Left renal pelvis (tissue), 4 donors: ENCODE data around the gene DUOXA1. TPM values are rescaled to one million over a fixed set of nuclear protein-coding genes. Genes with fewer than 3 reads are reported as not detected.
"Not testable (repeated sequence)": the region's sequence is repeated elsewhere in the genome, so short reads cannot be mapped to it uniquely, and the experiment has no call there.

Experiments
- DNase-seq, 4 donors: peaks; one replicate each; pipeline ENCODE4 v3.0.0-alpha.2; 2013; ENCODE audit warnings: low read depth in 4 of 4, low spot score in 3 of 4
- polyA plus RNA-seq, 4 donors: library from polyadenylated mRNA; unstranded; fragments of 120-200 nt; gene quantifications; one replicate each; pipeline ENCODE4 v1.2.1, GENCODE V29; 2013; ENCODE audit not compliant: insufficient read length in 4 of 4

DUOXA1 gene
- polyA plus RNA-seq, 4 donors = 0.10 to 0.66 (median 0.45) TPM

DNA sequence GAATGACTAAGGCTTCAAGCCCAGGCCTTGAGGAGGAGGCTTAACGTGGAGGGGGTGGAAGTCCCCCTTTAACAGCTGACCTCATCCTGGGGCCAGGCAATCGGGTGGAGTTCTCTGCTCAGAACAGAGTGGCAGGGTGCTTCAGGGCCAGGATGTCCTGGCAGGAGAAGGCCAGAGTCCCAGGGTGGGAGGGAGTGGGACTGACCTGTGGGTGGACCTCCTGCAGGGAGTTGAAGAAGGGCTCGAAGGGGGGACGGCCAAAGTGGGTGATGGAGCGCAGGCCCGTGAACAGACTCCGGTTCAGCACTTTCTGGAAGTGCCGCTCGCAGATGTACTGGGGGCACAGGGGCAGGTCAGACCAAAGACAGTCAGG lies 35.3 kb downstream of the DUOXA1 start:
- DNase-seq = no peak

DNA sequence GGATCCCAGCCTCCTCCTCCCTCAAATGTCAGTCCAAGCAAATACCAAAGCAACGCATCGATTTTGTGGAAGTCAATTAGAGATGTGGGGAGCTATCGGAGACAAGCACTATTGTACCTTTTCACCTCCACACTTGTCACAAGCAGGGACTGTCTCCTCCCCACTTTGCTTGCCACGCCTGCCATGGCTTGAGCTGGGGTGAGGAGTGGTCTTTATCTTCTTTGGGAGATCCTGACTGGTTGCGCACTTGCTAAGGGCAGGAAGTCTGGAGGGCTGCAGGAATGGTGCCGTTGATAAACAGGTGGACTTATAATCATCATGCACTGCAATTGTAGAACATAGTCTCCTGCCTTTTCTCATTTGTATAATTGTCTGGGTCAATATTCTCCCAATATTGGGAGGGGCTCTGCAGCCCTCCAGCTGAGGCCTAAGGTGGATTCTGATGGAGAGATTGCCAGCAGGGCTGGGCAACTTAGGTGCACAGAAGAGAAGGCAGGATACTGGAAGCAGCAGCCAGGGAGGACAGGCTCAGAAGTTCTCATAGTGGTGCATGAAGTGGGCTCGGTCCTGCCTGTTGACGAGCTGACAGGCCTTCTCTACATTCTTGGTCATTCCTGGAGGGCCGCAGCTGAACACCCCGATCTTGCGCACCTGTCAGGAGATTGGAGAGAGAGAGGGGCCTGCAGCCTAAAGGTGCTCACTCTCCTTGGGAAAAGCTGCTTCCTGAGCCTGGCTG lies 35.9 kb downstream of the DUOXA1 start:
- DNase-seq = no peak

DNA sequence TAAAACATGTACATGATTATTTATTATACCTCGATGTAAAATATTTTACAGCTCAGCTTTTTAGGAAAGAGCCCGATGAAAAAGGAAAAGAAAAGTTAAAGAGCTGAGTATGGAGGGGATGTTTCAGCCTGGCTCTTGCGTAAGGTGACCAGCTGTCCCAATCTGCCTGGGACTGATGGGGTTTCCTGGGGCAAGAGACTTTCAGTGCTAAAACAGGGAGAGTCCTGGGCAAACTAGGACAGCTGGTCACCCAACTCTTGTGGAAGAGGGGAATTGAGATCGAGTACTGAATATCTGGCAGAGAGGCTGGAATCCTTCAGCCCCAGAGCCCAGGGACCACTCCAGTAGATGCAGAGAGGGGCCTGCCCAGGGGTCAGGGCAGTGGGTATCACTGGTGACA lies 36.7 kb downstream of the DUOXA1 start:
- no peak for DNase-seq

DNA sequence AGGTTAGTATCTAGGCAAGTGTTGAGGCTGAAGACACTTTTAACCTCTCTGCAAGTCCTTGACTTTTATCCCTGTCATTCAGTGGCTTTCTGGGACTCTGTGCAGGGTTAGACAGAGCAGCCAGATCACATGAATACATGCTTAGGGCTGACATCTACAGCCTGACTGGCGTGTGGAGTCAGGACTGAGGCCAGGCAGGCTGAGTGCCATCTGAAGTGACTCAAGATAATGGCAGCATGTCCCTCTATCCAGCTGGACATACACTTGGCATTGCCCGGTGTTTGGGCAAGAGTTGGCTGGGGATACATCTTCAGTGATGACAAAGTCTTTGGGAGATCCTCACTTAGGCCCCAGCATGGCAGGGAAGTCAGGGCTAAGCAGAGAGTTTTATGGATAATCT lies 38.1 kb downstream of the DUOXA1 start:
- no peak for DNase-seq

DNA sequence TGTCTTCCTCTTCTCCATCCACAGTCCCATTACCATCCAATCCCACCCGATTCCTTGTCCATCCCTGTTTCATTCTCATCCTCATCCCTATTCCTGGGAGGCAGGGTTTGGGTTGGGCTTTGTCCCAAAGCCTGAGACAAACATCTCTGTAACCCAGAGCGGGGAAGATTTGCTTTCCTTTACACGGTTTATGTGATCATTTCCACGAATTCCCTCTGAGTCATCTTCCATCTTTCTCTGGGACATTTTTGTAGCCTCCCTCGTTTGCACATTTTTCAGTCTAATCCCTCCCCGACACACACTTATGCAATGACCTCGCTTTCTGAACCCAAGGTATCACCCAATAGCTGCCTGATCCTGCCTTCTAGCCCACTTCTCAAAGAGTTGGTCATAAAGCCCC lies 38.5 kb downstream of the DUOXA1 start:
- DNase-seq = no peak

DNA sequence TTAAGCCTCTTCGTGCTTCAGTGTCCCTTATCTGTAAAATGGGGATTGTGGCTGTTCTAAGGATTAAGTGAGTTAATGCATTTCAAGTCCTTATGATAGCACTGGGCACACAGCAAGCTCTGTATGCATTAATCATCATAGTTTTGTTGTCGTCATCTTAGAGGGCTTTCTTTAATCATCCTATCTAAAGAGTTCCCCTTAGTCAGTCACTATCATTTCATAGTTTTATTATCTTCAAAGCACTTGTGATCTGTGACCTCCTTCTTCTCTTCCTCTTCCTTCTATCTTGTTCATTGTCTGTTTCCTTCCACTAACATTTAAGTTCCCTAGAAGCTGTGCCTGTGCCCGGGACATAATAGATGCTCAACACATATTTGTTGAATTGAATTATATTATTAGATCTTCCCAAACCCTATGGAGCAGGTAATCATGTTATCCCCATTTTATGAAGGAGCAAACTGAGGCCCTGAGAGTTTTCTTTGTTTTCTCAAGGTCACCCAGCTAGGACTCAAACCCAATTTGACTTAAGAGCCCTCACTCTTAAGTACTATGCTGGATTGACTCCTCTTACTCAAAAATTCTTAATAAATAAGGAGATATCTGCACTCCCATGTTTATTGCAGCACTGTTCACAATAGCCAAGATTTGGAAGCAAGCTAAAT lies 39.8 kb downstream of the DUOXA1 start:
- DNase-seq = no peak

DNA sequence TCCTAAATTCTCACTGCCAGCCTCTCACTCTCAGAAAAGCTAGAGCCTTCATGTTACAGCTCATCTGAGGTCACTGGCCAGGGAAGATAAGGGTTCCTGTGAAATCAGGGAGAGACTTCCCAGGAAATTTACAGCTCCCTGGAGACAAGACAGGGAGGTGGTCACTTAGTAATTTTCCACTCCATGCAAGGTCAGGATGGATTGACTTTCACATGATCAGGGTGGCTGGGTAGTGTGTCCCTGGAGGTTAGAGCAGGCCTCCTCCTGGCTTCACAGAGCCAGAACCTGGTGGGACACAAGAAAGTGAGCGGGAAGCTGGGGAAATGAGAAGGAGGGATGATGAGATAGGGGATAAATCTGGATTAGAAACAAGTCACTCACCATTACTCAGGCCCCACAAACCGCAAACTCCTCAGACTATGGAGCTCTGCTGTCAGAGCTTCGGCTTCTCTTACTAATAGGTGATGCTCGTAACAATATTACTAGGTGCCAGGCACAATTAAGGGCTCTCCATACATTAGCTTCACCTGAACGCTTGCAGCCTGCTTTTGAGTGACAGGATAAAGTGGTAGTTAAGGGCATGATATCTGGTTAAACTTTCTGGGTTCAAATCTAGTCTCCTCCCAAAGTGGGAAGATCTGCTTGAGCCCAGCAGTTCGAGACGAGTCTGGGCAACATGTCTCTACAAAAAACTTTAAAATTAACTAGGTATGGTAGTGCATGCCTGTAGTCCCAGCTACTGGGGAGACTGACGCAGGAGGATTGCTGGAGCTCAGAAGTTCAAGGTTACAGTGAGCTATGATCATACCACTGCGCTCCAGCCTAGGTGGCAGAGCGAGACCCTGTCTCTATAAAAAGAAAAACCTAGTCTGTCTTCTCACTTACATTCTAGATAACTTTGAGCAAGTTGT lies 40.6 kb downstream of the DUOXA1 start:
- no peak for DNase-seq

DNA sequence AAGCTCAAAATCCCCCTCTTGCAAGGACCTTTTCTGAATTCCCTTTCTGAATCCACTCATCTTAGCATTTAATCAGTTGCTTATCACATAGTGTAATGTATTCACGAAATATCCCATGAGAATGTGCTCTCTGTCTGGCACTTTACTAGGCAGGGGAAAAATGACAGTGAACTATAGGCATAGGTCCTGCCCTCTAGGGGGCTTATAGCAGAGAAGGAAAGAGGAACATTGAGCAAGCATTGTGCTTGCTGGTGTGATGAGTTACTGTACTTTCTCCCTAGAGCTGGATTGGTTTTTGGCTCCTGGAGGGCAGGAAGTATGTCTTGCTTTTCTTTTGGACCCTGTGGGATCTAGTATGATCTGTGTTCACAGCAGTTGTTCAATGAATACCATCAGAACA lies 42.2 kb downstream of the DUOXA1 start:
- DNase-seq = no peak

DNA sequence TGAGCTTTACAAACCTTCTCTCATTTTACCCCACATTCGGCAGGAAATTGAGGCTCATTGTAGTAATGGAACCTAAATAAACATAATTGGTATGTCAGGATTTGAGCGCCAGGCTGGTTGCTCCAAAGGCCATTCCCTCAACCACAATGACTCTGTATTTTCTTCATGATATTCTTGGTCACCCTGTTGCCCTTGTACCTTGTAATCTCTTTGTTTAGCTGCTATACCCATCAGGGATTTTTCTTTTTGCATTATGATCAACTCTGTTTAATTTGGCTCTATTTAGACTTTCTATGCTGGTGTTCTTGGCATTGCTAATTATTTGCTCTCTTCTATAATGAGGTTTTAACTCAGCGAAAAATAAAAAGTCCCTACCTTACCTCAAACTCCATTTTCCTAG lies 45.5 kb downstream of the DUOXA1 start:
- DNase-seq = no peak

DNA sequence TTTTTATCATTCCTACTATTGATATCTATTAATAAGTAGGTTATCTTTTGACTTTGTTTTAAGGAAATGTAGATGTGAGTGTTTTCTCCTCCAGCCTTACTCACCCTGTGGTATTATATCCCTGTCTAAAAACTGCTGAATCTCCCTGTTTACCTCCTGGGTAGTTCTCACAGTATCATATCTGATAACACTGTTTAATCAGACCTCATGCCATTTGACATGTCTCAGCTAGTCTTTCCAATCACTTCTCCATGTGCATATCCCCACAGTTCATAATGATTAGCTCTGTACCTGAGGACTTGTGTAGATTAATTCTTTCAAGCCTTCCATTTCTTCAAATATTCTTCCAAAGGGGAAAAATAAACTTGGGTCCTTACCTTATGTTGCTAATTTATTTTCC lies 46.5 kb downstream of the DUOXA1 start:
- no peak for DNase-seq

DNA sequence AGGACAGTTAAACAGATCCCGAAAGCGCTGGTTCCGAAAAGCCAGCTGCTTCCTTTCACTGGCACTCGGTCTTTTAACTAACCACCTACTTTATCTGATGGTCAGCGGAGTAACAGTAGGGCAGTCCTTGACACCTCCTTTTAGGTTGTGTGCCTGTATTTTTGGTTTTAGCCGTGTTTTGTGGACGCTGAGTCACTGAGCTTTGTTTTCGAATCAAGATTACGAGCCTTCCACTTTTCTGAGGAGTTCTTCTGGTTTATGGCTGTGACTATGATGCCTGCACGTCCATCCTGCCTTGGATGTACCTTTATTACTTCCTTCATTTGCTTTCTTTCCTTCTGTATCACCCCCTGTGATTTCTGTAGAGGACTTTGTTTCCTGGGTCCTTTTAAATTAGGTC lies 47.3 kb downstream of the DUOXA1 start:
- DNase-seq = not testable (repeated sequence)

DNA sequence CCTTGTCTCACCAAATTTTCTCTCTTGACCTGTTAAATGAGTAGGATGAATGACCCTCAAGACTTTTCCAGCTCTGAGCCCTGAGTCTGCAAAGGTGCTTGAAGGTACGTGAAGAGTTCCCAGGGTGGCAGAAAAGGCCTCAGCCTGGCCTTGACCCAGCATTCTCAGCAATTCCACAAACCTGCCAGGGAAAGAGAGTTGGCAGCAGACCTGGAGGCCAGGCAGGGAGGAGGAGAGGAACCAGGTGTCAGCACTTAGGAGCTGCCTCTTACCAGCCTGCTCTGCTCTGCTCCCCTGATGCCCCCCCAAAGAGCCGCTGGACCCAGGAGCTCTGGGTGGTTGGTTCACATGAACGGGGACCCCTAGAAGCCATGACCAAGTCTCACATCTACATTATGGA lies 49.1 kb downstream of the DUOXA1 start:
- not testable (repeated sequence) for DNase-seq

DNA sequence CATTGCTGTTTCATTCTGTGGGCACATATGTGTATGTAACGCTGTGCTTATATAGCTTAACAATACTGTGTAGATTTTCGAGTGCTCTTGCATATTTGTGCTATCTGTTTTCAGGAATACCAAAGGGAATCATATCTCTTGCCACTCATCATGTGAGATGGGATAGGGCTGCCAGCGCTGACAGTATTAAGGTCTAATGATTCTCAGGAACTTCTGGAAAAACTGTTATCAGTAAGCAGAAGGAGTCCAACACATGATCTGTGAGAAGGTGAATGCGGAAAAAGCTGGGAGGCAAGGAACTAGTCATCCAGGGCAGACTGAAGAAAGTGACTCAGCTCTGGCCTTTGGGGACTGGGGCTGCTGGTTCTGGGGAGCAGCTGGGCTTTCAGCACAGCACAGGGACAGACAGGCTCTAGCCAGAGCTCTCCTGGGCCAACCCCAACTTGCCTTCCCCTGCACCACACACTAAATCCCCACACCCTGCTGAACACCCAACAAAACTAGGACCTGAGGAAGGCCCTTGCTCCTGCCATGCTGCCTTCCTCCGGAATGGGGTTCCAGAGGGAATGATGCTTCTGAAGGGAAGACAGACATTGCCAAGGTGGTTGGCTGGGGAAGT lies 49.9 kb downstream of the DUOXA1 start:
- not testable (repeated sequence) for DNase-seq

DNA sequence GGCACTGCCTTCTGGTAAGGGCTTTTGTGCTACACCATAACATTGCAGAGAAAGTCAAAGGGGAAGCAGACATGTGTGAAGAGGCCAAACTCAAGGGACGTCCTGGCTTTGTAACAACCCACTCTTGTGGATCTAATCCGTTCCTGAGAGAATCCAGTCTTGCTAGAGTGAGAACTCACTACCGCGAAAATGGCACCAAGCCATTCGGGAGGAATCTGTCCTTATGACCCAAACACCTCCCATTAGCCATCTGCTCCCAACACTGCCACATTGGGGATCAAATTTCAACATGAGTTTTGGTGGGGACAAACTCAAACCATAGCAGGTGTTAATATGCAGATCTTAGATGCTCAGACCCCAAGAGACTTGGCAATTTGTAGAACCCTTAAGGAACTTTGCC lies 50.5 kb downstream of the DUOXA1 start:
- not testable (repeated sequence) for DNase-seq

DNA sequence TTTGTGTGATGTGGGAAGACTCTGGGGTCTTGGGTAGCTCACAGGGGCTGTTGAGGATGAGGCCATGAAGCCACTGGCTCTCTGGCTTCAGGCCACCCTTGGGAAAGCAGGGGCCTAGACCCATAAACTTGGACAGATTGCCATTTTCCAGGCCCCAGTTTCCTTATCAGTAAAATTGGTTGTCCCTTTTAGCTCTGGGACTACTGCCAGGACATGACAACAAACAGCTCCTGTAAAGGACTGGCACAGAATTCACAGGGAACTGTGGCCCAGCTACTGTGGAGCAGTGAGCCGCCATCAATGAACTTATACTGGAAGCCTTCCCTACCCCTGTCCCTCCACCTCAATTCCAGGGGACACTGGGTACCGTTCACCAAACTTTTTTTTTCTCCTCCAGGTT lies 52.3 kb downstream of the DUOXA1 start:
- not testable (repeated sequence) for DNase-seq

DNA sequence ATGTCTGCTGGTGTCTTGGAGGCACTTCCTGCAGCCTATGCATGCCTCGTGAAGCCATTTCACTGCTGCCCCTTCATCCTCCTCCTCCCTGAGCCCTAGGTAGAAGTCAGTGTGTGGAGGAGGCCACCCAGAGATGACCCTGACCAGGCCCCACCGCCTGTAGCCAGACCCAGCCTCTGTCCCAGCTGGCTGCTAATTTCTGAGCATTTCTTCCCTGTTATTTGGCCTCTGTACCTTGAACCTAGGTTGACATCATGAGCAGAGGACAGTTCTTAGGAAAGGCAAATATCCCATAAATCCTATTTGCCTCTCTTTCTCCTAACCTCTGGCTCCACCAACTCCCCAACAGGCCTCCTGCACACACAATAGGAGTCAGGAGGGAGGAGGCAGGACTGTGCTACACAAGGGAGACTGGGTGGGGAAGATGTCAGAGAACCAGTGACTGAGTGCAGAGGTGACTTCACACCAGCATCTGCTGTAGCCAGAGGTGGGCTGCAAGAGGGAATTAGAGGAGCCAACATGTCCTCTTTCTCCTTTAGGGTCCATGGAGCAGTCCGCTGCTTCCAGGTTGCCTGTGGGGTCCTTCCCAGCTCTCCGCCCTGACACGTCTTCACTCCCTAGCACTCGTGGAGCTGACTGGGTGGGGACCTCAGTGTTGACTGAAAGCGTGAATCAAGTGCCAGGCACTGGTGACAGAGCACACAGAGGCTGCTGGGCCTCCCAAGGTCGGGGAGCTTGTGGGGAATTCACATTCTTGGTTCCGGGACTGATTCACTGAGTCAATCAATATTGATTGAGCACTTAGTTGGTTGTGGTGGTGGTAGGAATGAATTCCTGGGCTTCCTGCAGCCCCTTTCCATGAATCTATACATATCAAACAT lies 54.0 kb downstream of the DUOXA1 start:
- DNase-seq = not testable (repeated sequence)

DNA sequence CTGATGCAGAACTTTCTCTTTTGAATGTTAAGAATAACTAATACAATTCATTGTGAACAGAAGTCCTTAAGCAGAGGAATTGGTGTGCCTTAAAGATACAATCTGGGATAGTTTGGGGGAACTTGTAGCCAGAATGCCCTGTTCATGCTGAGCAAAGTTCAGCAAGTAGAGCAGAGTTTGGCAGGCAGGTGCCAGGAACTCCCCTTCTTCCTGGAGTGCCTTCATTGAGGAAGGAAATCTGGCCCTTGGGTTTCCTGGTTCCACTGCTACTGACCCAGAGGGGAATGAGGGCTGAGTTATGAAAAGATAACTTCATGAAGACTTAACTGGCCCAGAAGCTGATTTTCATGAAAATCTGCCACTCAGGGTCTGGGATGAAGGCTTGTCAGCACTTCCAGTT lies 56.1 kb downstream of the DUOXA1 start:
- not testable (repeated sequence) for DNase-seq

DNA sequence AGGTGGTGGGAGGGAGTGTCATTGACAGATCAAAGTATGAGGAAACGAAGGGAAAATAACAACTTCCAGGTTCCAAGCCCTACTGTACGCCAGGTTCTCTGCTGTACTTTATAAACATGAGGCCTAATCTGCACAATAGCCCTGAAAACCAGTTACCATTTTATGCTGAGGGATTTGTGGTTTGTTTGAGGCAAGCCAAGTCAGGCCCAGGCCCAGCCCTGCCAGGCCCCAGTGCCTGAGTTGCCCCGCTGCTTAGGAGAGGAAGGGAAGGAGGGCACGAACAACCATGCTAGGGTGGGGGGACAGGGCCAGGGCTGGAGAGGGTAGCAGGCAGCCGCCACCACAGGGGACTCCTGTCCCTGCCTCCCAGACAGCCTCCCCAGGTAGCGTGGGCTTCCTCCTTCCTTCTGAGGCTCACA lies 59.7 kb downstream of the DUOXA1 start:
- not testable (repeated sequence) for DNase-seq
